ENCODE results near the gene SPECC1.

- no peak for TF ChIP-seq EZH2 (IDR thresholded peaks at IDR 0.05; ENCODE audit: insufficient read depth, poor library complexity, severe bottlenecking)
- TF ChIP-seq EZH2phosphoT487 (IDR thresholded peaks at IDR 0.05; ENCODE audit: insufficient read depth, low read depth): no peak
These were observed 250.5 kb downstream of the SPECC1 start for GRCh38 chr17:20259668-20260067.

Measured in GM23248 (cell line).